ENCODE data around the gene FAM47C. TPM values are rescaled to one million over a fixed set of nuclear protein-coding genes. Genes with fewer than 3 reads are reported as not detected.
"Not testable (repeated sequence)": the region's sequence is repeated elsewhere in the genome, so short reads cannot be mapped to it uniquely, and the experiment has no call there.

FAM47C gene
- total and polyA plus RNA-seq, 7 donors = not detected

DNA sequence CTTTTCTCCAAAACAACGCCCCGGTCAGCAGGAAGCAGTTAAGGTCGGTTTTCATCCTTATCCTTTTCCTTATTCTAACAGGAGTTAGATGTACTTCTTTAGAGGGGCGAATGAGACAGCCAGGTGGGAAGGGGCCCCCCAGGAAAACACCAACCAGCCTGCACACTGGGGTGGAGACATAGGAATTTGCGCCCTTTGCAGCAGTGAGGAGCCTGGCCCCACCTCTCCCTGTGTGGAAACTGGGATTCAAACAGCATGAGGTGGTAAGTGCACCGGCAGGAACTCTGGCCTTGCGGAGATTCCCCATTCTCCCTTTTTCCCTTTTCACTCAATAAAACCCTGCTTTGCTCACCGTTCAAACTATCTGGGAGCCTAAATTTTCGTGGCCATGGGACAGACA lies 8.0 kb upstream of the FAM47C start:
- Histone ChIP-seq H3K27me3 (ENCODE audit: insufficient read depth in 3 of 3, low read length in 2 of 3) (no peaks in the 10 kb centered on the region), H3K36me3 (ENCODE audit: insufficient read depth in 1 of 2, low read depth in 1 of 2) (no peaks in the 10 kb centered on the region), H3K4me3 (no peak overlapping the region), H3K9me3 (no peaks in the 10 kb centered on the region), H3K4me1 (no peaks in the 10 kb centered on the region), H3K27ac (no peak overlapping the region)
- TF ChIP-seq, protein P1, sequence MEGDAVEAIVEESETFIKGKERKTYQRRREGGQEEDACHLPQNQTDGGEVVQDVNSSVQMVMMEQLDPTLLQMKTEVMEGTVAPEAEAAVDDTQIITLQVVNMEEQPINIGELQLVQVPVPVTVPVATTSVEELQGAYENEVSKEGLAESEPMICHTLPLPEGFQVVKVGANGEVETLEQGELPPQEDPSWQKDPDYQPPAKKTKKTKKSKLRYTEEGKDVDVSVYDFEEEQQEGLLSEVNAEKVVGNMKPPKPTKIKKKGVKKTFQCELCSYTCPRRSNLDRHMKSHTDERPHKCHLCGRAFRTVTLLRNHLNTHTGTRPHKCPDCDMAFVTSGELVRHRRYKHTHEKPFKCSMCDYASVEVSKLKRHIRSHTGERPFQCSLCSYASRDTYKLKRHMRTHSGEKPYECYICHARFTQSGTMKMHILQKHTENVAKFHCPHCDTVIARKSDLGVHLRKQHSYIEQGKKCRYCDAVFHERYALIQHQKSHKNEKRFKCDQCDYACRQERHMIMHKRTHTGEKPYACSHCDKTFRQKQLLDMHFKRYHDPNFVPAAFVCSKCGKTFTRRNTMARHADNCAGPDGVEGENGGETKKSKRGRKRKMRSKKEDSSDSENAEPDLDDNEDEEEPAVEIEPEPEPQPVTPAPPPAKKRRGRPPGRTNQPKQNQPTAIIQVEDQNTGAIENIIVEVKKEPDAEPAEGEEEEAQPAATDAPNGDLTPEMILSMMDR (IDR thresholded peaks at IDR 0.05) = no peak
- intact Hi-C loops (cut with DNase I) = no loop called here
- ATAC-seq = no peak
- 44 to 50% (median 49%) methylated on average over 9 of the region's 9 CpGs for WGBS, 3 donors
- no peak for DNase-seq

DNA sequence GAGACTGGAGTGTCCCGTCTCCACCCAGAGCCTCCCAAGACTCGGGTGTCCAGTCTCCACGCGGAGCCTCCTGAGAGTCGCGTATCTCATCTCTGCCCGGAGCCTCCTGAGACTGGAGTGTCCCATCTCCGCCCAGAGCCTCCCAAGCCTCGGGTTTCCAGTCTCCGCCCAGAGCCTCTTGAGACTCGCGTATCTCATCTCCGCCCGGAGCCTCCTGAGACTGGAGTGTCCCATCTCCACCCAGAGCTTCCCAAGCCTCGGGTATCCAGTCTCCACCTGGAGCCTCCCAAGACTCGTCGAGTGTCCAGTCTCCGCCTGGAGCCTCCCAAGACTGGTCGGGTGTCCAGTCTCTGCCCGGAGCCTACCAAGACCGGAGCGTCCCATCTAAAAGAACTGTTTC lies 2.3 kb downstream of the FAM47C start:
- TF ChIP-seq, protein P1 (IDR thresholded peaks at IDR 0.05) = no peak
- no peak for DNase-seq
- no peak for ATAC-seq
- intact Hi-C loops (cut with DNase I) = no loop called here
- Histone ChIP-seq H3K36me3 (ENCODE audit: insufficient read depth in 1 of 2, low read depth in 1 of 2) (no peaks in the 10 kb centered on the region), H3K4me3 (no peak overlapping the region), H3K9me3 (no peaks in the 10 kb centered on the region), H3K27me3 (ENCODE audit: insufficient read depth in 3 of 3, low read length in 2 of 3) (peaks cover 0 to 4% (median 0%) of the 10 kb centered on the region in 3 donors), H3K4me1 (no peaks in the 10 kb centered on the region), H3K27ac (no peak overlapping the region)
- WGBS, 3 donors = 92 to 95% (median 94%) methylated on average over 22 of the region's 22 CpGs

DNA sequence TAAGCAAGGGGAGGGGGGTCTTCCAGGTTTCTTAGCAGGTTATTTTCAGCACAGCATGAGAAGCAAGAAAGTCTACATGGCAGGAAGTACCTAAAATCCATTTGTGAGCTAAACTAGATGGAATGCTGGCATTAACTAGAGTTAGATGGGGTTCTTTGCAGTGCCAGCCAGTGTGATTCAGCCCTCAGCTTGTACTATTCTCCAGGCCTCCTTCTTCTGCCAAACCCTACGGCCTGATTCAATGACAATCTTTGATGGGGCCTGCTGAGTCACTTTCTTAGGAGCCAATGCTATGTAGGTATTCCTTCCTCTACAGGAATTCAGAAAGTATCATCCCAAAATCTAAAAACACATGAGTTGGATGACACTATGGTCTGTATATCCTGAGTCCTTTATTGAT lies 26.1 kb downstream of the FAM47C start:
- H3K4me1 ChIP-seq; H3K36me3 ChIP-seq (ENCODE audit: insufficient read depth in 1 of 2, low read depth in 1 of 2); DNase-seq; H3K9me3 ChIP-seq; H3K27me3 ChIP-seq (ENCODE audit: insufficient read depth in 3 of 3, low read length in 2 of 3); intact Hi-C loops (cut with DNase I); H3K4me3 ChIP-seq; H3K27ac ChIP-seq: not testable (repeated sequence)
- WGBS, 3 donors = 14 to 50% (median 29%) methylated on average over 1 of the region's 1 CpG
- peak in 1 of 4 donors; percentile 55 for ATAC-seq

DNA sequence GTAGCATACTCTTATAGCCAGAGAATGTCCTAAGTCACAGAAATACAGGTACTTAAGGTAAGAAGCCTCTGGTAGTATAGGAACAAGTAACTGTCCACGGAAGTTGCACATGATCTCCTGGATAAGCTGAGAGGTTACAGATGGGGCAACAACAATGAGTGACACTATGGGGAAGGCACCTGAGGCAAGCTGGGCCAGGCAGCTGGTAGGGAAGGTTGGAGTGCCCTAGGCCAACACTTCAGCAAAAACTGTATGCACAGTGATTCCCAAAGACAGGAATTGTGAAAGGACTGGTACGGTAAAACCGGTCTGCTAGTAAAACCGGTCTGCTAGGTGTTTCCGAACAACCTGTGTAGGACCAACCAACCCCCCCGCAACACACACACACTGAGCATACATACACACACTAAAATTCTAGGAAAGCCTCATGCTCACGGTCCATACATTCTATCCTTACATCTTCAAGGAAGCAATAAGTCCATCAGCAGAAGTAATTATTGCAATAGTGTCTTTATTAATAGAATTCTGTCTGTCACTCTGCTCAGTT lies 28.6 kb downstream of the FAM47C start:
- ATAC-seq; H3K27me3 ChIP-seq (ENCODE audit: insufficient read depth in 3 of 3, low read length in 2 of 3); H3K4me1 ChIP-seq; DNase-seq; intact Hi-C loops (cut with DNase I); H3K9me3 ChIP-seq; H3K27ac ChIP-seq; H3K4me3 ChIP-seq; H3K36me3 ChIP-seq (ENCODE audit: insufficient read depth in 1 of 2, low read depth in 1 of 2): not testable (repeated sequence)
- WGBS, 3 donors = 82 to 95% (median 94%) methylated on average over 7 of the region's 7 CpGs

DNA sequence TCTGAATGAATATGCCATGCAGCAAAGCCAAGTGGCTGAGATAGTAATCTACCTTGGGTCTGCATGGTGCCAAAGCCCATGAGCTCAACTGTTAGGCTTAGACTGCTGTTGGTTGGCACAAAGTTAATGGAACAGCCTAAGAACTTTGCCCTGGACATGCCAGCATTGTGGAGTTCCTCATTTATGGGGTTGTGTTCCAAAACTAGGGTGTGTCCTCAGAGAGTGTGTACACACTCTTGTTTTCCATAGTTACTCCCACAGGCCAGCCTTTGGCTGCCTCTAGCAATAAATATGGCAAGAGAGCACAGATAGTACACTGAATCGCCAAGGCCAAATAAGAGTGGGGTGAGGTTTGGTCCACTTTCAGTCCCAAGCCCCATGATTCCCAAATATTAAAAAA lies 30.6 kb downstream of the FAM47C start:
- DNase-seq; ATAC-seq; H3K4me1 ChIP-seq; H3K9me3 ChIP-seq; H3K4me3 ChIP-seq; intact Hi-C loops (cut with DNase I); H3K27ac ChIP-seq; H3K27me3 ChIP-seq (ENCODE audit: insufficient read depth in 3 of 3, low read length in 2 of 3); H3K36me3 ChIP-seq (ENCODE audit: insufficient read depth in 1 of 2, low read depth in 1 of 2): not testable (repeated sequence)
- no CpG with 5 or more reads among the region's 1 CpG for WGBS, 3 donors

DNA sequence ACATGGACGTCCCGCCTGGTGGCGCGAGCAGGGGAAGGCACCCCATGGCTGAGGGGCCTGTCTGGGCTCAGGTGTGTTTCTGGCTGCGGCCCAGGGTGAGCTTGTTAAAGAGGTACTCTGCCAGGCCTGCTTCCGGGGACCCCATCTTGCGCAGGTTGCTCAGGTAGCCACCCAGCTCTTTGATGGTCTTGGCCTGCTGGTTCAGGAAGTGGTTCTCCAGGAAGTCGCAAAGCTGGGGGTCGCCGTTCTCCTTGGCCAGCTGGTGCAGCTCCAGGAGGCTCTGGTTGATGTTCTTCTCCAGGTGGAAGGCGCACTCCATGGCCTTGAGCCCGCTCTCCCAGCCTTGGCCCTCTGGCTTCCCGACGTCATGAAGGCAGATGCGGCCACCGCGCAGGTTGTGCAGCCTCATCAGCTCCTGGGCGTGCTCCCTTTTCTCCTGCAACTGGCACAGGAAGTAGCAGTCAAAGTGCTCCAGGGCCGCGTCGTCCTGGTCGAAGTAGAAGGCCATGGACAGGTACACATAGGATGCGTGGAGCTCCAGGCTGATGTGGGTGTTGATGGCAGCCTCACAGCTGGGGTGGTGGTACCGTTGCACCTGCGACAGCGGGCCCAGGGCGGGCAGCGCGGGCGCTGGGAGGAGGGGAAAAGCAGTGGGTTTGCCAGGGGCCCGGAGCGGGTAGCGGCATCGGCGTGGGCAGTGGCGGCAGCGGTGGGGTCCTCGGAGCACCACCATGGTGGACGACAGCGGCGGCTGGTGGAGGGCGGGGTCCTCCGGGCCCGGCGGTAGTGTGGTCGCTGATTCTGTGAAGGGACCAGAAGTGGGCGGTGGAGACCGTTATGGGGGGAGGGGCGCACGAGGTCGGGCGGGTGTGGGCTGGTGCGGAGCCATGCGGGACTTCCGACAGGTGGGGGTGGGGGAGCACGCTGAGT lies 35.1 kb downstream of the FAM47C start:
- H3K36me3 ChIP-seq (ENCODE audit: insufficient read depth in 1 of 2, low read depth in 1 of 2); H3K27ac ChIP-seq; H3K27me3 ChIP-seq (ENCODE audit: insufficient read depth in 3 of 3, low read length in 2 of 3); H3K4me3 ChIP-seq; intact Hi-C loops (cut with DNase I); H3K4me1 ChIP-seq; ATAC-seq; H3K9me3 ChIP-seq: not testable (repeated sequence)
- WGBS, 3 donors = 86 to 98% (median 97%) methylated on average over 25 to 54 of the region's 56 CpGs
- DNase-seq = peak; percentile 7 to 45

All from psoas muscle (tissue), 8 donors.